ENCODE measurements around the gene SEPHS2.

DNA sequence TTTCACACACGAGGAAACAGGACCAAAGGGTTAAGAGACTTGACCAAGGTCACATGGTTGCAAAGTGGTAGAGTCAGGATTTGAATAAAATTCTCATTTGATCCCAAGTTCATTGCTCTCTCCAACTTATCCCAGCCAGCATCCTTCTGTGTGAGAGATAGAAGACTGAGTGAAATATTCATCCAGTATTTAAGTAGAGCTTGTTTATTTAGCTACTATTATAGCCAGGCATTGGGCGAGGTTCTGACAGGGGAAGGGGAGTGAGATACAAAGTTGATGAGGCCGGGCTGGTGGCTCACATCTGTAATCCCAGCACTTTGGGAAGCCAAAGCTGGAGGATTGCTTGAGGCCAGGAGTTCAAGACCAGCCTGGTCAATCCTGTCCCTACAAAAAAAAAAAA lies 31.3 kb upstream of the SEPHS2 start:
- TF ChIP-seq, protein P1, sequence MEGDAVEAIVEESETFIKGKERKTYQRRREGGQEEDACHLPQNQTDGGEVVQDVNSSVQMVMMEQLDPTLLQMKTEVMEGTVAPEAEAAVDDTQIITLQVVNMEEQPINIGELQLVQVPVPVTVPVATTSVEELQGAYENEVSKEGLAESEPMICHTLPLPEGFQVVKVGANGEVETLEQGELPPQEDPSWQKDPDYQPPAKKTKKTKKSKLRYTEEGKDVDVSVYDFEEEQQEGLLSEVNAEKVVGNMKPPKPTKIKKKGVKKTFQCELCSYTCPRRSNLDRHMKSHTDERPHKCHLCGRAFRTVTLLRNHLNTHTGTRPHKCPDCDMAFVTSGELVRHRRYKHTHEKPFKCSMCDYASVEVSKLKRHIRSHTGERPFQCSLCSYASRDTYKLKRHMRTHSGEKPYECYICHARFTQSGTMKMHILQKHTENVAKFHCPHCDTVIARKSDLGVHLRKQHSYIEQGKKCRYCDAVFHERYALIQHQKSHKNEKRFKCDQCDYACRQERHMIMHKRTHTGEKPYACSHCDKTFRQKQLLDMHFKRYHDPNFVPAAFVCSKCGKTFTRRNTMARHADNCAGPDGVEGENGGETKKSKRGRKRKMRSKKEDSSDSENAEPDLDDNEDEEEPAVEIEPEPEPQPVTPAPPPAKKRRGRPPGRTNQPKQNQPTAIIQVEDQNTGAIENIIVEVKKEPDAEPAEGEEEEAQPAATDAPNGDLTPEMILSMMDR (conservative IDR thresholded peaks at IDR 0.05; ENCODE audit: low read depth, low read length), result no peak
- TF ChIP-seq EZH2 (IDR thresholded peaks at IDR 0.05; ENCODE audit: low read length, unreplicated experiment), result no peak
